HL-60 (cell line): ENCODE data around the gene ELF2.

ENCODE experiments used
- CTCF ChIP-seq: IDR thresholded peaks from one replicate; pipeline ENCODE4 v1.5.1; 2011; ENCODE audit warnings: low read length, control low read depth, inconsistent platforms; ENCODE audit not compliant: insufficient read depth
- GABPA ChIP-seq: IDR thresholded peaks from 2 replicates; pipeline ENCODE4 v1.6.1; 2012; ENCODE audit warnings: low read depth
- POLR2AphosphoS5 ChIP-seq: IDR thresholded peaks from 2 replicates; pipeline ENCODE4 v1.6.1; 2012; ENCODE audit warnings: low read depth
- TF ChIP-seq, protein P1 (sequence below): IDR thresholded peaks from 2 replicates; pipeline ENCODE4 v1.6.1; 2012; ENCODE audit warnings: low read depth; ENCODE audit not compliant: insufficient replicate concordance

- TF ChIP-seq POLR2AphosphoS5 (no peak), CTCF (no peak), GABPA (no peak)
- TF ChIP-seq, protein P1, sequence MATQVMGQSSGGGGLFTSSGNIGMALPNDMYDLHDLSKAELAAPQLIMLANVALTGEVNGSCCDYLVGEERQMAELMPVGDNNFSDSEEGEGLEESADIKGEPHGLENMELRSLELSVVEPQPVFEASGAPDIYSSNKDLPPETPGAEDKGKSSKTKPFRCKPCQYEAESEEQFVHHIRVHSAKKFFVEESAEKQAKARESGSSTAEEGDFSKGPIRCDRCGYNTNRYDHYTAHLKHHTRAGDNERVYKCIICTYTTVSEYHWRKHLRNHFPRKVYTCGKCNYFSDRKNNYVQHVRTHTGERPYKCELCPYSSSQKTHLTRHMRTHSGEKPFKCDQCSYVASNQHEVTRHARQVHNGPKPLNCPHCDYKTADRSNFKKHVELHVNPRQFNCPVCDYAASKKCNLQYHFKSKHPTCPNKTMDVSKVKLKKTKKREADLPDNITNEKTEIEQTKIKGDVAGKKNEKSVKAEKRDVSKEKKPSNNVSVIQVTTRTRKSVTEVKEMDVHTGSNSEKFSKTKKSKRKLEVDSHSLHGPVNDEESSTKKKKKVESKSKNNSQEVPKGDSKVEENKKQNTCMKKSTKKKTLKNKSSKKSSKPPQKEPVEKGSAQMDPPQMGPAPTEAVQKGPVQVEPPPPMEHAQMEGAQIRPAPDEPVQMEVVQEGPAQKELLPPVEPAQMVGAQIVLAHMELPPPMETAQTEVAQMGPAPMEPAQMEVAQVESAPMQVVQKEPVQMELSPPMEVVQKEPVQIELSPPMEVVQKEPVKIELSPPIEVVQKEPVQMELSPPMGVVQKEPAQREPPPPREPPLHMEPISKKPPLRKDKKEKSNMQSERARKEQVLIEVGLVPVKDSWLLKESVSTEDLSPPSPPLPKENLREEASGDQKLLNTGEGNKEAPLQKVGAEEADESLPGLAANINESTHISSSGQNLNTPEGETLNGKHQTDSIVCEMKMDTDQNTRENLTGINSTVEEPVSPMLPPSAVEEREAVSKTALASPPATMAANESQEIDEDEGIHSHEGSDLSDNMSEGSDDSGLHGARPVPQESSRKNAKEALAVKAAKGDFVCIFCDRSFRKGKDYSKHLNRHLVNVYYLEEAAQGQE: no peak
These were observed 134.0 kb downstream of the ELF2 start for GRCh38 chr4:139042981-139043460.
